HepG2 (cell line): ENCODE results near the gene NLE1. TPM values are rescaled to one million over a fixed set of nuclear protein-coding genes. Genes with fewer than 3 reads are reported as not detected.
A peak's percentile ranks its signal among the peaks of the same experiment; 100 is the strongest.

ENCODE experiments used
- BHLHE40 ChIP-seq: IDR thresholded peaks from 2 replicates; pipeline ENCODE4 v1.6.1; 2011; ENCODE audit warnings: low read length, improper control_type of control experiment
- EED ChIP-seq: sonication (generic); formaldehyde crosslinking; IDR thresholded peaks from 2 replicates; pipeline ENCODE4 v1.5.0; 2020; ENCODE audit warnings: mild to moderate bottlenecking, missing genetic modification reagents
- FOXA3 ChIP-seq: IDR thresholded peaks from 2 replicates; pipeline ENCODE4 v1.6.1; 2016; ENCODE audit warnings: missing genetic modification reagents, missing compliant biosample characterization
- FOXJ3 ChIP-seq: sonication (generic); formaldehyde crosslinking; IDR thresholded peaks from 2 replicates; pipeline ENCODE4 v1.4.0; 2020; ENCODE audit warnings: missing genetic modification reagents, mild to moderate bottlenecking, borderline replicate concordance
- GFI1 ChIP-seq: sonication (generic); formaldehyde crosslinking; IDR thresholded peaks from 2 replicates; pipeline ENCODE4 v1.5.0; 2020; ENCODE audit warnings: missing genetic modification reagents, mild to moderate bottlenecking, borderline replicate concordance
- GTF3A ChIP-seq: sonication (generic); formaldehyde crosslinking; conservative IDR thresholded peaks from 2 replicates; pipeline ENCODE4 v1.4.0; 2020; ENCODE audit warnings: mild to moderate bottlenecking, missing genetic modification reagents
- HIVEP1 ChIP-seq: sonication (generic); formaldehyde crosslinking; IDR thresholded peaks from 2 replicates; pipeline ENCODE4 v1.4.0; 2020; ENCODE audit warnings: mild to moderate bottlenecking, missing genetic modification reagents
- HNF4A ChIP-seq: sonication (generic); formaldehyde crosslinking; IDR thresholded peaks from 2 replicates; pipeline ENCODE4 v1.4.0; 2020; ENCODE audit warnings: missing genetic modification reagents
- HNF4G ChIP-seq, 2 experiments: sonication (generic) in 1 of 2; formaldehyde crosslinking in 1 of 2; IDR thresholded peaks; 2 replicates each; pipeline versions ENCODE4 v1.4.0 to v1.6.1; 2011 to 2020; ENCODE audit warnings: borderline replicate concordance in 2 of 2, low read depth in 2 of 2, mild to moderate bottlenecking in 2 of 2, low read length in 1 of 2, missing genetic modification reagents in 1 of 2, moderate library complexity in 1 of 2
- MIER2 ChIP-seq: IDR thresholded peaks from 2 replicates; pipeline ENCODE4 v1.6.1; 2016; ENCODE audit warnings: missing biosample characterization, missing genetic modification reagents
- NCOA2 ChIP-seq: sonication (generic); formaldehyde crosslinking; IDR thresholded peaks from 2 replicates; pipeline ENCODE4 v1.8.0; 2022; ENCODE audit warnings: inconsistent platforms
- NR2F1 ChIP-seq, 2 experiments: fragments of 450-650 bp in 1 of 2; formaldehyde crosslinking in 1 of 2; IDR thresholded peaks; 2 replicates each; pipeline versions ENCODE4 v1.5.0 to v1.6.1; 2016 to 2020; ENCODE audit warnings: mild to moderate bottlenecking in 1 of 2, missing compliant biosample characterization in 1 of 2, missing genetic modification reagents in 1 of 2, moderate library complexity in 1 of 2
- RCOR2 ChIP-seq: IDR thresholded peaks from 2 replicates; pipeline ENCODE4 v1.6.1; 2016; ENCODE audit warnings: missing biosample characterization, missing genetic modification reagents
- SKIL ChIP-seq: sonication (generic); formaldehyde crosslinking; IDR thresholded peaks from 2 replicates; pipeline ENCODE4 v1.8.0; 2022; ENCODE audit warnings: missing genetic modification reagents, mild to moderate bottlenecking, moderate library complexity, borderline replicate concordance
- SOX5 ChIP-seq: IDR thresholded peaks from 2 replicates; pipeline ENCODE4 v1.6.1; 2016; ENCODE audit warnings: borderline replicate concordance
- THRA ChIP-seq: sonication (generic); formaldehyde crosslinking; IDR thresholded peaks from 2 replicates; pipeline ENCODE4 v1.4.0; 2020; ENCODE audit warnings: missing genetic modification reagents, borderline replicate concordance
- ZBTB33 ChIP-seq: sonication (generic); formaldehyde crosslinking; IDR thresholded peaks from 2 replicates; pipeline ENCODE4 v1.4.0; 2020; ENCODE audit warnings: missing genetic modification reagents
- ZNF205 ChIP-seq: IDR thresholded peaks from 2 replicates; pipeline ENCODE4 v1.6.1; 2018; ENCODE audit warnings: missing biosample characterization, missing genetic modification reagents
- ZNF550 ChIP-seq: sonication (generic); formaldehyde crosslinking; IDR thresholded peaks from 2 replicates; pipeline ENCODE4 v1.4.0; 2020; ENCODE audit warnings: mild to moderate bottlenecking, missing genetic modification reagents, borderline replicate concordance
- polyA plus RNA-seq, 8 experiments: library from polyadenylated mRNA; depleted of rRNA in 3 of 8; stranded (reverse) in 7 of 8; unstranded in 1 of 8; fragments of >200 nt; fragmentation: Illumina TruSeq in 4 of 8; extraction: Trizol in 4 of 8; gene quantifications; 2 replicates each; pipeline versions ENCODE4 v1.2.1 to v1.2.3, GENCODE V29; 2011 to 2016; ENCODE audit warnings: low read depth in 4 of 8, missing spikeins in 1 of 8, mixed read lengths in 1 of 8; ENCODE audit not compliant: insufficient read depth in 1 of 8
- total RNA-seq, 5 experiments: library from RNA; depleted of rRNA; stranded (reverse); fragments of >200 nt; fragmentation: Illumina TruSeq; extraction: Trizol; gene quantifications; 2 replicates each; pipeline ENCODE4 v1.2.3, GENCODE V29; 2016; ENCODE audit warnings: low read depth in 1 of 5
- TF ChIP-seq, protein P1 (sequence below): sonication (generic); formaldehyde crosslinking; IDR thresholded peaks from 2 replicates; pipeline ENCODE4 v1.4.0; 2020; ENCODE audit warnings: missing genetic modification reagents
- TF ChIP-seq, protein P2 (sequence below): sonication (generic); formaldehyde crosslinking; IDR thresholded peaks from 2 replicates; pipeline ENCODE4 v1.4.0; 2020; ENCODE audit warnings: mild to moderate bottlenecking, missing genetic modification reagents

The NLE1 gene
- total and polyA plus RNA-seq, 2 of the 13 experiments (the other 11 are each of a cell fraction or from before 2014, with no cell fraction given), result 20.3 to 34.5 TPM

GRCh38 chr17:35086931-35087573, 55.1 kb downstream of the NLE1 start (continued):
- TF ChIP-seq, protein P1, sequence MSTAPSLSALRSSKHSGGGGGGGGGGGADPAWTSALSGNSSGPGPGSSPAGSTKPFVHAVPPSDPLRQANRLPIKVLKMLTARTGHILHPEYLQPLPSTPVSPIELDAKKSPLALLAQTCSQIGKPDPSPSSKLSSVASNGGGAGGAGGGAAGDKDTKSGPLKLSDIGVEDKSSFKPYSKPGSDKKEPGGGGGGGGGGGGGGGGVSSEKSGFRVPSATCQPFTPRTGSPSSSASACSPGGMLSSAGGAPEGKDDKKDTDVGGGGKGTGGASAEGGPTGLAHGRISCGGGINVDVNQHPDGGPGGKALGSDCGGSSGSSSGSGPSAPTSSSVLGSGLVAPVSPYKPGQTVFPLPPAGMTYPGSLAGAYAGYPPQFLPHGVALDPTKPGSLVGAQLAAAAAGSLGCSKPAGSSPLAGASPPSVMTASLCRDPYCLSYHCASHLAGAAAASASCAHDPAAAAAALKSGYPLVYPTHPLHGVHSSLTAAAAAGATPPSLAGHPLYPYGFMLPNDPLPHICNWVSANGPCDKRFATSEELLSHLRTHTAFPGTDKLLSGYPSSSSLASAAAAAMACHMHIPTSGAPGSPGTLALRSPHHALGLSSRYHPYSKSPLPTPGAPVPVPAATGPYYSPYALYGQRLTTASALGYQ, result peak; percentile 63
- TF ChIP-seq HNF4G (IDR thresholded peaks at IDR 0.05; ENCODE audit: borderline replicate concordance, low read depth, low read length) (no peak), HNF4G (CRISPR knock-in tag; IDR thresholded peaks at IDR 0.05; ENCODE audit: borderline replicate concordance, low read depth) (no peak), NCOA2 (peak; percentile 68), NR2F1 (CRISPR knock-in tag; IDR thresholded peaks at IDR 0.05) (peak; percentile 85 to 87), HNF4A (CRISPR knock-in tag) (peak; percentile 45), FOXA3 (CRISPR knock-in tag) (peak; percentile 85), SKIL (CRISPR knock-in tag) (peak; percentile 86), HIVEP1 (CRISPR knock-in tag) (no peak), MIER2 (CRISPR knock-in tag) (no peak), RCOR2 (CRISPR knock-in tag) (0 out of 2 replicates have a peak, but pooled peaks have one; percentile 16), GFI1 (CRISPR knock-in tag) (peak; percentile 62; the same call in 1 of the 2 replicates), SOX5 (CRISPR knock-in tag) (peak; percentile 63; the same call in 1 of the 2 replicates), GTF3A (CRISPR knock-in tag) (no peak), BHLHE40 (peak; percentile 33; the same call in 1 of the 2 replicates), ZBTB33 (CRISPR knock-in tag) (0 out of 2 replicates have a peak, but pooled peaks have one; percentile 17), ZNF550 (CRISPR knock-in tag) (no peak), EED (CRISPR knock-in tag) (no peak), THRA (CRISPR knock-in tag) (peak; percentile 94; the same call in 1 of the 2 replicates), ZNF205 (CRISPR knock-in tag) (peak; percentile 69; the same call in 1 of the 2 replicates), FOXJ3 (CRISPR knock-in tag) (peak; percentile 61; the same call in 1 of the 2 replicates)
- TF ChIP-seq, protein P2, sequence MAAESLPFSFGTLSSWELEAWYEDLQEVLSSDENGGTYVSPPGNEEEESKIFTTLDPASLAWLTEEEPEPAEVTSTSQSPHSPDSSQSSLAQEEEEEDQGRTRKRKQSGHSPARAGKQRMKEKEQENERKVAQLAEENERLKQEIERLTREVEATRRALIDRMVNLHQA (CRISPR knock-in tag), result no peak
